B cell (primary cell): Measurements from ENCODE around the gene ZC3H7B. TPM values are rescaled to one million over a fixed set of nuclear protein-coding genes. Genes with fewer than 3 reads are reported as not detected.
A peak's percentile ranks its signal among the peaks of the same experiment; 100 is the strongest.

Source experiments
- ATAC-seq: fragments of 200-7000 bp; cut with Tn5 transposase; one replicate; pipeline ENCODE4 v1.10.0; 2021; ENCODE audit warnings: low read depth, mild to moderate bottlenecking, moderate number of reproducible peaks, moderate library complexity
- CTCF ChIA-PET: fragments of 350-600 bp; sonication (Branson Sonifier 250); formaldehyde crosslinking; loops from one replicate; lab custom pipeline; 2021; ENCODE audit warnings: antibody characterized with exemption, inconsistent platforms; lab: Charles Lee
- POLR2A ChIA-PET: fragments of 350-600 bp; sonication (Branson Sonifier 250); formaldehyde crosslinking; loops from one replicate; lab custom pipeline; 2021; ENCODE audit warnings: antibody characterized with exemption; lab: Charles Lee
- DNase-seq: peaks from one replicate; pipeline ENCODE4 v3.0.0; 2013
- H2AFZ ChIP-seq: 2 replicates; pipeline ENCODE4 v1.6.1; 2012; ENCODE audit warnings: mild to moderate bottlenecking, low read depth, low read length; ENCODE audit not compliant: insufficient read depth, poor library complexity, severe bottlenecking
- H3K27ac ChIP-seq, 2 donors: 1 replicate in 1 of 2; 2 replicates in 1 of 2; pipeline ENCODE4 v1.5.1; 2012 to 2013; ENCODE audit warnings: low read length in 2 of 2, mild to moderate bottlenecking in 2 of 2, moderate library complexity in 1 of 2
- H3K27me3 ChIP-seq, 4 experiments: fragments of 200-600 bp in 1 of 4; sonication (generic) in 1 of 4; replicated peaks in 1 of 4; 1 replicate in 2 of 4; 2 replicates in 2 of 4; pipeline versions ENCODE4 v1.6.1 to v1.7.0; 2013 to 2016; ENCODE audit warnings: low read length in 3 of 4, mild to moderate bottlenecking in 2 of 4, mixed read lengths in 1 of 4, moderate library complexity in 1 of 4; ENCODE audit not compliant: insufficient read depth in 4 of 4, control insufficient read depth in 3 of 4; ENCODE audit errors: control extremely low read depth in 1 of 4
- H3K36me3 ChIP-seq, 2 experiments: replicated peaks in 1 of 2; 1 replicate in 1 of 2; 2 replicates in 1 of 2; pipeline versions ENCODE4 v1.6.1 to v1.7.1; 2013; ENCODE audit warnings: low read length in 1 of 2; ENCODE audit not compliant: insufficient read depth in 2 of 2, control insufficient read depth in 1 of 2; ENCODE audit errors: control extremely low read depth in 1 of 2, extremely low read depth in 1 of 2
- H3K4me1 ChIP-seq, 2 donors: fragments of 200-600 bp in 1 of 2; sonication (generic) in 1 of 2; 1 replicate in 1 of 2; 2 replicates in 1 of 2; pipeline versions ENCODE4 v1.5.1 to v1.6.1; 2013 to 2017; ENCODE audit warnings: low read length in 2 of 2; ENCODE audit not compliant: control insufficient read depth in 2 of 2, insufficient read depth in 2 of 2
- H3K4me2 ChIP-seq: replicated peaks from 2 replicates; pipeline ENCODE3; 2012; ENCODE audit warnings: mild to moderate bottlenecking, low read depth, low read length; ENCODE audit not compliant: poor library complexity, severe bottlenecking
- H3K4me3 ChIP-seq, 5 experiments: fragments of 200-600 bp in 1 of 5; sonication (generic) in 1 of 5; 1 replicate in 3 of 5; 2 replicates in 2 of 5; pipeline versions ENCODE4 v1.5.1 to v1.7.0; 2011 to 2016; ENCODE audit warnings: low read length in 4 of 5, mild to moderate bottlenecking in 4 of 5, low read depth in 2 of 5, control low read depth in 1 of 5, moderate library complexity in 1 of 5; ENCODE audit not compliant: insufficient read depth in 1 of 5; ENCODE audit errors: control extremely low read depth in 1 of 5, extremely low read depth in 1 of 5
- H3K79me2 ChIP-seq: fragments of 200-600 bp; sonication (generic); one replicate; pipeline ENCODE4 v1.6.0; 2016; ENCODE audit warnings: low read length; ENCODE audit not compliant: control insufficient read depth, insufficient read depth
- H3K9ac ChIP-seq: fragments of 200-600 bp; sonication (generic); 2 replicates; pipeline ENCODE4 v1.6.1; 2017; ENCODE audit warnings: mild to moderate bottlenecking, low read length, moderate library complexity
- H3K9me3 ChIP-seq, 3 donors: one replicate each; pipeline versions ENCODE4 v1.6.1 to v1.7.1; 2013; ENCODE audit warnings: low read length in 2 of 3; ENCODE audit not compliant: control insufficient read depth in 2 of 3, insufficient read depth in 1 of 3; ENCODE audit errors: control extremely low read depth in 1 of 3
- H4K20me1 ChIP-seq: 2 replicates; pipeline ENCODE4 v1.6.0; 2012; ENCODE audit warnings: mild to moderate bottlenecking, low read length; ENCODE audit not compliant: insufficient read depth, control insufficient read depth, poor library complexity, severe bottlenecking
- H3K27ac Mint-ChIP-seq: one replicate; pipeline ENCODE4 v1.8.0; 2021; ENCODE audit warnings: mixed read lengths
- H3K27me3 Mint-ChIP-seq: one replicate; pipeline ENCODE4 v1.8.0; 2021; ENCODE audit warnings: mixed read lengths
- H3K4me1 Mint-ChIP-seq: one replicate; pipeline ENCODE4 v1.8.0; 2021; ENCODE audit warnings: mixed read lengths
- H3K4me3 Mint-ChIP-seq: one replicate; pipeline ENCODE4 v1.8.0; 2021; ENCODE audit warnings: mixed read lengths
- H3K9me3 Mint-ChIP-seq: one replicate; pipeline ENCODE4 v1.8.0; 2022; ENCODE audit warnings: mixed read lengths; ENCODE audit not compliant: insufficient read depth
- EZH2 ChIP-seq: IDR thresholded peaks from 2 replicates; pipeline ENCODE4 v1.6.1; 2012; ENCODE audit warnings: borderline replicate concordance, low read depth, mild to moderate bottlenecking, moderate library complexity, low read length; ENCODE audit not compliant: insufficient read depth, poor library complexity, severe bottlenecking
- WGBS: methylation state at CpG from one replicate; pipeline ENCODE4 v1.1.5; 2013; ENCODE audit warnings: missing lambda C conversion rate; ENCODE audit not compliant: insufficient coverage; 5-methylcytosine and 5-hydroxymethylcytosine counted together
- intact Hi-C: fragments of 100-400 bp; cut with micrococcal nuclease; formaldehyde crosslinking; loops from one replicate; pipeline ENCODE4 v1.10.0; 2022
- polyA plus RNA-seq: library from polyadenylated mRNA; depleted of rRNA; stranded (reverse); fragments of >200 nt; gene quantifications from 2 replicates; pipeline ENCODE4 v1.2.3, GENCODE V29; 2012
- total RNA-seq, 2 donors: library from RNA; stranded (reverse); fragments of 120-200 nt in 1 of 2; gene quantifications; 1 replicate in 1 of 2; 2 replicates in 1 of 2; pipeline versions ENCODE4 v1.2.3 to v1.2.4, GENCODE V29; 2013 to 2022
- TF ChIP-seq, protein P1 (sequence below): fragments of 200-600 bp; IDR thresholded peaks from one replicate; pipeline ENCODE4 v1.8.0; 2022; ENCODE audit warnings: antibody characterized with exemption, mild to moderate bottlenecking

ZC3H7B gene
- total and polyA plus RNA-seq, 2 donors (not counting 1 experiment from before 2014, with no cell fraction given), result 29.8 to 41.9 TPM

- Histone ChIP-seq H3K27ac (peak within 1 kb of the TSS; percentile 94 to 95), H2AFZ (peak within 1 kb of the TSS; percentile 86), H3K4me2 (peak within 1 kb of the TSS; percentile 93), H4K20me1 (peaks cover 20% of the 10 kb centered on the region), H3K27me3 (no peaks in the 10 kb centered on the region), H3K4me1 (peaks cover 12 to 16% of the 10 kb centered on the region in 2 donors), H3K36me3 (peaks cover 0 to 8% of the 10 kb centered on the region in 2 experiments), H3K9ac (peak within 1 kb of the TSS; percentile 76), H3K4me3 (peak within 1 kb of the TSS; percentile 80 to 98 (median 88)), H3K79me2 (peaks cover 43% of the 10 kb centered on the region), H3K9me3 (no peaks in the 10 kb centered on the region)
- peaks cover 26% of the 10 kb centered on the region for H3K4me1 Mint-ChIP-seq
- H3K27me3 Mint-ChIP-seq, result no peaks in the 10 kb centered on the region
- intact Hi-C loops, result loop anchor here (1.0 to 5.0 kb wide), 13 partner anchors 15 to 1296 kb away; partner anchors contain the start of genes ACO2, ADSL, EP300 and L3MBTL2
- H3K4me3 Mint-ChIP-seq, result peak within 1 kb of the TSS; percentile 100
- DNase-seq (peak; percentile 99), ATAC-seq (peak; percentile 96)
- ChIA-PET CTCF (interaction anchor here (0.6 to 2.4 kb wide), 9 partner anchors 15 to 363 kb away, joined by 3 to 16 read pairs (median 4); partner anchors contain the start of gene ZC3H7B), POLR2A (interaction anchor here (0.5 to 2.0 kb wide), 13 partner anchors 14 to 1764 kb away, joined by 3 to 22 read pairs (median 4); partner anchors contain the start of genes NDUFA6, PHF5A, POLR3H and RBX1)
- H3K27ac Mint-ChIP-seq, result peak within 1 kb of the TSS; percentile 99
- TF ChIP-seq EZH2, result no peak
- TF ChIP-seq, protein P1, sequence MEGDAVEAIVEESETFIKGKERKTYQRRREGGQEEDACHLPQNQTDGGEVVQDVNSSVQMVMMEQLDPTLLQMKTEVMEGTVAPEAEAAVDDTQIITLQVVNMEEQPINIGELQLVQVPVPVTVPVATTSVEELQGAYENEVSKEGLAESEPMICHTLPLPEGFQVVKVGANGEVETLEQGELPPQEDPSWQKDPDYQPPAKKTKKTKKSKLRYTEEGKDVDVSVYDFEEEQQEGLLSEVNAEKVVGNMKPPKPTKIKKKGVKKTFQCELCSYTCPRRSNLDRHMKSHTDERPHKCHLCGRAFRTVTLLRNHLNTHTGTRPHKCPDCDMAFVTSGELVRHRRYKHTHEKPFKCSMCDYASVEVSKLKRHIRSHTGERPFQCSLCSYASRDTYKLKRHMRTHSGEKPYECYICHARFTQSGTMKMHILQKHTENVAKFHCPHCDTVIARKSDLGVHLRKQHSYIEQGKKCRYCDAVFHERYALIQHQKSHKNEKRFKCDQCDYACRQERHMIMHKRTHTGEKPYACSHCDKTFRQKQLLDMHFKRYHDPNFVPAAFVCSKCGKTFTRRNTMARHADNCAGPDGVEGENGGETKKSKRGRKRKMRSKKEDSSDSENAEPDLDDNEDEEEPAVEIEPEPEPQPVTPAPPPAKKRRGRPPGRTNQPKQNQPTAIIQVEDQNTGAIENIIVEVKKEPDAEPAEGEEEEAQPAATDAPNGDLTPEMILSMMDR, result no peak
- H3K9me3 Mint-ChIP-seq, result no peaks in the 10 kb centered on the region
- under 1% methylated on average over 74 of the region's 77 CpGs for WGBS
Measured at GRCh38 chr22:41285820-41286638, 15.3 kb upstream of the ZC3H7B start, which contains the start of gene RANGAP1. Gene RANGAP1, minus strand, starts transcription at chr22:41286187. Its CDS starts 5,143 bp downstream, at chr22:41281044.
